ENCODE results near the gene ZP2.
"Not testable (repeated sequence)": the region's sequence is repeated elsewhere in the genome, so short reads cannot be mapped to it uniquely, and the experiment has no call there.

The ZP2 gene

GRCh38 chr16:21211486-21211885 lies at the start of gene ZP2:
Gene ZP2, minus strand, starts transcription at chr16:21211574. Its CDS starts 27 bp downstream, at chr16:21211547.
- DNase-seq (ENCODE audit: low spot score) = no peak

DNA sequence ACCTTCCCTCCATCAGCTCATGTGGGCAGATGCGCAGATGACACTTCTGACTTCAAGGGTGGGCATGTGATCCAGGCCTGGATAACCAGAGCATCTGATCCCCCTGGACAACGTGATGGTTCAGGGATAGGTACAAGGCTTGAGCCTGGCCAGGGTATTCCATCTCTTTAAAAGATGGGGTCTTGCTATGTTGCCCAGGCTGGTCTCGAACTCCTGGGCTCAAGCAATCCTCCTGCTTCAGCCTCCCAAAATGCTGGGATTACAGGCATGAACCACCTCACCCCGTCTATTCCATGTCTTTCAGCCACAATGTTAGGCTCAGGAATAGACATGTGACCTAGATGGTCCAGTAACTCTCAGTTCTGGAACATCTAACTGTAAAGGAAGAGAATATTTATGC lies 45.9 kb upstream of the ZP2 start:
- no peak for DNase-seq (ENCODE audit: low spot score)

GRCh38 chr16:21256636-21257035 lies 45.3 kb upstream of the ZP2 start:
- no peak for DNase-seq (ENCODE audit: low spot score)

- no peak for DNase-seq (ENCODE audit: low spot score)
Observed at GRCh38 chr16:21253470-21253869, 42.1 kb upstream of the ZP2 start.

DNA sequence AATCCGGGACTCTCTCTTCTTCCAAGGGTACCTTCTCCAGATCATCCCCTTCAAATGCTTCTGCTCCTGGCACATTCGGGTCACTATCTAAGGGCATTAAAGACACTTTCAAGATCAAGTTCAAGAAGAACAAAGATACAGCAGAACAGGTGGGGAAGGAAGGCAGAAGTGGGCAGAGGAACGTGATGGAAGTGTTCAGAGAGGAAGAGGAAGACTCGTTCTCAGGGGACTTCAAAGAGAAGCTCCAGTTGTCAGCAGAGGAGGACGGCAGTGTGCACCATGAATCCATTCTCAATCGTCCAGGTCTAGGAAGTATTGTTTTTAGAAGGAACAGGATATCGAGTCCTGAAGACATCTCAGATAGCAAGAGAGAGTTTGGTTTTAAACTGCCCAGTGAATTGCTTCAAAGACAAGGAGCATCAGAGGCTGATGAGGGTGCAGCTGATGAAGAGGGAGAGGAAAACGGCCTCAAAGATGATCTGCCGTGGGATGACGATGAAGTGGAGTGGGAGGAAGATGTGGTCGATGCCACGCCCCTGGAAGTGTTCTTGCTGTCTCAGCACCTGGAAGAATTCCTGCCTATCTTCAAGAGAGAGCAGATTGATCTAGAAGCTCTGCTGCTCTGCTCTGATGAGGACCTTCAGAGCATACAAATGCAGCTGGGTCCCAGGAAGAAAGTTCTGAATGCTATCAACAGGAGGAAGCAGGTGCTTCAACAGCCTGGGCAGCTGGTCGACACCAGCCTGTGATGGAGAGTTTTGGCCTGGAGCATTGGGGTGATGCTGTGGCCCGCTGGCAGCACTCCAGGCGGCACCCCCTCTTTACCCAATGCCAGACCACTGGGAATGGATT lies 38.9 kb upstream of the ZP2 start:
- no peak for DNase-seq (ENCODE audit: low spot score)

GRCh38 chr16:21248179-21248578 lies 36.8 kb upstream of the ZP2 start:
- not testable (repeated sequence) for DNase-seq (ENCODE audit: low spot score)

GRCh38 chr16:21244518-21245215 lies 33.3 kb upstream of the ZP2 start:
- DNase-seq (ENCODE audit: low spot score) = no peak

DNA sequence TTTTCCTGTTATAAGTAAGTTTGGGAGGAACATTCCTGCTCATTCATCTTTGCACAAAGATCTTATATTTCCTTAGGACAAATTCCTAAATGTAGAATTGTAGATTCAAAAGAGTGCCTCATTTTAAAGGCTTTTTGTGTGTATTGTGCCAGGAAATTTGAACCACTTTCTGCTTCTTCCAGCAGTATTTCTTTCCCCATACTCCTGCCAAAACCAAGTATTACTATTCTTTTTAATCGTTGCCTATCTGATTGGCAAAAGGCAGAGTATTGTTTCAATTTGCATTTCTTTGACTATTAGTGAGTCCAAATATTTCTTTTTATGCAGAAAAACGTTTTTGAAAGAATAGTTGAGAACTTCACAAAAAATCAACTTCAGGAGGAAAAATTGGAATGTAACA lies 31.4 kb upstream of the ZP2 start:
- no peak for DNase-seq (ENCODE audit: low spot score)

DNA sequence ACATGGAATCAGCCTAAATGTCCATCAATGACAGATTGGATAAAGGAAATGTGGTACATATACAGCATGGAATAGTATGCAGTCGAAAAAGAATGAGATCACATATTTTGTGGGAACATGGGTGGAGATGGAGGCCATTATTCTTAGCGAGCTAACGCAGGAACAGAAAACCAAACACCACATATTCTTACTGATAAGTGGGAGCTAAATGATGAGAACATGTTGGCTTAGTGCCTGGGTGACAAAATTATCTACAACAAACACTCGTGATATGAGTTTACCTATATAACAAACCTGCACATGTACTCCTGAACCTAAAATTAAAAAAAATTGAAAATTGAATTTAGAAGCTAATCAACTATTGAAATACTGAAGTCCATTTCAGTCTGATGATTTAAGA lies 28.3 kb upstream of the ZP2 start:
- DNase-seq (ENCODE audit: low spot score) = peak; percentile 33

DNA sequence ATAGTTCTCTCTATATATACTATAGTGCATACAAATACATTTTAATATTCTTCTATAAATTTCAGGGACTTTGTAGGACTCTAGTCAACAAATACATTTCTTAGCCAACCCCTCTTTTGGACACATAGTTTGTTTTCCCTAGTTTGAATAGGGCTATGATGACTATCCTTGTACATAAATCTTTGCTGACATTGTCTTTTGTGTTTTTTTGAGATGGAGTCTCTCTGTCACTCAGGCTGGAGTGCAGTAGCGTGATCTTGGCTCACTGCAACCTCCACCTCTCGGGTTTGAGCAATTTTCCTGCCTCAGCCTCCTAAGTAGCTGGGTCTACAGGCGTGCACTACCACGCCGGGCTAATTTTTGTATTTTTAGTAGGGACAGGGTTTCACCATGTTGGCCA lies 25.5 kb upstream of the ZP2 start:
- DNase-seq (ENCODE audit: low spot score) = no peak

DNA sequence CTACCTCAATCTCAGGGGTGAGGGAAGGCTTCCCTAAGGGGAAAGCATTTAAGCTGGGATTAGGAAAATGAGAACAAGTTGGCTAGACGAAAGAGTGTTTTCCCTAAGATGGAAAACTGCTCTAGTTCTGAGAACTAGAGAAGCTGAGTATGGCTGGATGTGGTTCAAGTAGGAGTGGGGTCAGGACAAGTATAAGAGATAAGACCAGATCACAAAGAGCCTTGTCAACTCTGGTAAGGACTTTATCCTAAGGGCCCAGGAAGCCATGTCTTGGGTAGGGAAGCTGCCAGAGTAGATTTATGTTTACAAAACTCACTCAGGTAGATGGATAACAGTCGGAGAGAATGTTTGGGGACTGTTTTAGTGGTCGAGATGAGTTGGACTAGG lies 23.8 kb upstream of the ZP2 start:
- DNase-seq (ENCODE audit: low spot score) = no peak

DNA sequence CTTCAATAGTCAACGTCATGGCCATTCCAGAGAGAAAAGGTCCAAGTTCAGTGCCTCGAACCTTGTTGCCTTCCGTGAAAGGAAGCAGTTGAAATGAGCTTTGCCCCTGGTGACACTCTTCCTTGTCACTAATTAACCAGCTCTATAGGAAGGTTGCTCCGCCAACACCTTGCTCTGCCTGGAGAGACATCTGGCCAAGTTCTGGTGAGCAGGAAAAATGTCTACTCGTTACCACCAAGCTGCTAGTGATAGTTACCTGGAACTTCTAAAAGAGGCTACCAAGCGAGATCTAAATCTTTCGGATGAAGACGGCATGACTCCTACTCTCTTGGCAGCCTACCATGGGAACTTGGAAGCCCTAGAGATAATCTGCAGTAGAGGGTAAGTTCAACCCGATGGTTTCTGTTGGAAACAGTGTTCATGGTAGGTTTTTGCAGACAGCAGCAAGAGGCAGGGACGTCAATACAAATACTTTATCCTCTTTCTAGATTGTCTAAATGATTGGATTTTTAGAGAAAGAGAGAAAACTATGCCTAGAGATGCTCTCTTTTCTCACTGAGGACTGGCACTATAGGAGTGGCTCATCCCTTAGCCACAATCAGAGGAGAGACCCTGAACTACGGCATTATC lies 22.3 kb upstream of the ZP2 start, which contains the start of gene ANKS4B:
Gene ANKS4B, plus strand, starts transcription at position 179 of the 630 bp plus-strand sequence. Its CDS starts 39 bp downstream, at position 218.
- no peak for DNase-seq (ENCODE audit: low spot score)

- DNase-seq (ENCODE audit: low spot score) = no peak
Observed at GRCh38 chr16:21233045-21233520, 21.7 kb upstream of the ZP2 start.

DNA sequence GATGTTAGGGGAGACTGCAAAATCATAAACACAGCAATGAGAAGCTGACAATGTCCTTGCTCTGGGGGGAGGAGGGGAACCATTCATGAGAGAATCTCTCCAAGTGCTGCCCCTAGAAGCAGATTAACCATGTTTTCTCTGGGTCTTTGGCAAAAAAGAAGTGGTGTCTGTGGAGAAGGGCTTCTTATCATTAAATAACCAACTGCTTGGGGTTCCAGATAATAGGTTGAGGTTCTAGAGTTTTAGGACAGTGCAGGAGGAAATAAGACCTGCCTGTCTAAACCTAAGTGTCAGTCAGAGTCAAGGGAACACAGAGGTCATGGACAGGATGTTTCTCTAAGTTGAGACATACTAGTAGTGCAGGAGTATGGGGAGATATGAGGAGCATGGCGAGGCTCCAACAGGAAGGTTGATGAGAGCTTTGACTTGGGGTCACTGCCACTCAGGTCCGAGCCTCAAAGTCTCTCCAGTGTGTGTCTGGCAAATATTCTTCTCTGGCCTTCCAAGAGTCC lies 17.0 kb upstream of the ZP2 start:
- no peak for DNase-seq (ENCODE audit: low spot score)

DNA sequence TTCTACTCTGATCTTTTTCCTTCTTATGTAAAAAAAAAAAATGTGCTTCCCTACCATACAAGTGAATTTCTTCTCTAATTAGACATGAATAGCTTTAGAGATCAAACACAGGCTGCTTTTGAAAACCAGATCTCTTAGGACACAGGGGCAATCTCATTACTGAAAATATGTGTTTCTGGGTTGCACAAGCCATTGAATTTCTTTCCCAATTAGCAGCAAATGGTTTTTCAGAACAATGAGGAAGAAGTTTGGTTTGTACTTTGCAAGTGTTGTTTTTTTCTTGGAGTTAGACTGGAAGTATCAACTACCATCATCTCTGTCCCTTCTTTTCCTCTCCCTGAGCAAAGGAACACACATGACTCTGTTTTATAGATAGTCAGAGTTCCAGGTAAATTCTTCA lies 16.5 kb upstream of the ZP2 start:
- DNase-seq (ENCODE audit: low spot score) = no peak

DNA sequence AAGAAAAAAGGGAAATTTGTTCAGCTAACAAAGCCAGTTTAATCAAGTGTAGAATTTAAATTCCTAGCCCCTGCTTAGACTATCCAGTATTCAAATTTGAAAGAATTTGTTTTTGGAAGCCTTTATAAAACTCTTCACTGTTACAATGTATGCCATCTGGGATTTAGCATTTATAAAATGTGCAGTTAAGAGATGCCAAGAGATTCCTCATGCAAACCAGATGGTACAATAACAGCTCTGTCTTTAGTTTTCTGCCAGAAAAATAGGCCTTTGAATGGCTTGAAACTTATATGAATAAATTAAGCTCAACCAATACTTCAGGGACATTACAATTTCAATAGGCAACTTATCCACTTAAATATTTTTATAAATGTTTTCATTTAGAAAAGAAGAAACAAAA lies 15.4 kb upstream of the ZP2 start:
- no peak for DNase-seq (ENCODE audit: low spot score)

GRCh38 chr16:21224800-21225199 lies 13.4 kb upstream of the ZP2 start:
- no peak for DNase-seq (ENCODE audit: low spot score)

- no peak for DNase-seq (ENCODE audit: low spot score)
Observed at GRCh38 chr16:21223787-21224186, 12.4 kb upstream of the ZP2 start.

GRCh38 chr16:21222495-21223337 lies 11.3 kb upstream of the ZP2 start:
- no peak for DNase-seq (ENCODE audit: low spot score)

DNA sequence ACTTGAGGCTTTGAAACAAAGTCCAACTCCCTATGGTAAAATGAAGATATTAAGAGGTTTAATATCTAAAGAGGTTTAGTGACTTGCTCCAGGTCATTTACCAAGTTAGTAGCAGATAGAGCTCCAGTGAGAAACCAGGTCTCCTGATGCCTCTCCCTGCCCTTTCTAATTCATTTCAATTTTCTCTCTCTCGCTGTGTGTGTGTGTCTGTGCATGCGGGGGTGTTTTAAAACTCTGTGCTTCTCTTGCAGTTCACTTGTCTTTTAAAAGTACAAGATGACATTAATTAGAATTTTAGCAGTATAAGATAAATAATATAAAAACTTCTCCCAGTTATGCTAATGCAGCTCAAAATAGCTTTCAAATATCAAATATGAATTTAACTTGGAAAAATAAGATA lies 8.2 kb upstream of the ZP2 start:
- DNase-seq (ENCODE audit: low spot score) = no peak

DNA sequence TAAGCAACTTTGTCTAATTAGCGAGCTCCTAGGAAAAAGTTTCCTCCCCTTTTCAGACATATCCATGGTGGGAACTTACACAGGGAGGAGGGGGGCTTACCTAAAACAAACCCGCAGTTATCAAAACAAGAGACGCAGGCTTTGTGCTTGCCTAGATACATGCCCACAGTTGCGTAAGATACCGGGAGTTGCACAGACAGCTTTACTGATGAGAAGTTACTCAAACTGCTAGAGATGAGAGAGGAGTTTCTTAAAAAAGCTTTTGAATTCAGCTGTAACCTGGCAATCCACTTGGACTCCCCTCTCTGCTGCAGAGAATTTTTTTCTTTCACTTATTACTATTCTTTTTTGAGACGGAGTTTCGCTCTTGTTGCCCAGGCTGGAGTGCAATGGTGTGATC lies 6.8 kb upstream of the ZP2 start:
- no peak for DNase-seq (ENCODE audit: low spot score)

DNA sequence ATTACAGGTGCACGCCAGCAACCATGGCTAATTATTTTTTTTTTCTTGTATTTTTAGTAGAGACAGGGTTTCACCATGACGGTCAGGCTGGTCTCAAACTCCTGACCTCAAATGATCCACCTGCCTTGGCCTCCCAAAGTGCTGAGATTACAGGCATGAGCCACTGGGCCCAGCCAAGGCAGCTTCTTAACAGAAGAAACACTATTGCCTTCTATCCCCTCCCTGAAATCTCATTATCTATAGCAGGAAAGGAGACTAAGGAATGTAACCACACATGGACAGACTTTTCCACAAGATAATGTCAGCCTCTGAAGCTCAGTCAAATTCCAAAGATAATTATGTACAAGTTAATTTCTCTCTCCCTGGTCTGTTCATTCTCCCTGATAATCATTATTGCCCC lies 5.7 kb upstream of the ZP2 start:
- DNase-seq (ENCODE audit: low spot score) = no peak

Measured in hematopoietic multipotent progenitor cell treated with erythropoietin and hydrocortisone succinate and interleukin-3 and kit ligand, for 15 days (in vitro differentiated cells).